NCI-H2196 (cell line): ENCODE measurements around the gene ZNF354C.

Experiments used
- DNase-seq: peaks from one replicate; lab custom pipeline; 2025; ENCODE audit not compliant: unreplicated experiment; lab: John Stamatoyannopoulos, UW

ZNF354C gene

DNA sequence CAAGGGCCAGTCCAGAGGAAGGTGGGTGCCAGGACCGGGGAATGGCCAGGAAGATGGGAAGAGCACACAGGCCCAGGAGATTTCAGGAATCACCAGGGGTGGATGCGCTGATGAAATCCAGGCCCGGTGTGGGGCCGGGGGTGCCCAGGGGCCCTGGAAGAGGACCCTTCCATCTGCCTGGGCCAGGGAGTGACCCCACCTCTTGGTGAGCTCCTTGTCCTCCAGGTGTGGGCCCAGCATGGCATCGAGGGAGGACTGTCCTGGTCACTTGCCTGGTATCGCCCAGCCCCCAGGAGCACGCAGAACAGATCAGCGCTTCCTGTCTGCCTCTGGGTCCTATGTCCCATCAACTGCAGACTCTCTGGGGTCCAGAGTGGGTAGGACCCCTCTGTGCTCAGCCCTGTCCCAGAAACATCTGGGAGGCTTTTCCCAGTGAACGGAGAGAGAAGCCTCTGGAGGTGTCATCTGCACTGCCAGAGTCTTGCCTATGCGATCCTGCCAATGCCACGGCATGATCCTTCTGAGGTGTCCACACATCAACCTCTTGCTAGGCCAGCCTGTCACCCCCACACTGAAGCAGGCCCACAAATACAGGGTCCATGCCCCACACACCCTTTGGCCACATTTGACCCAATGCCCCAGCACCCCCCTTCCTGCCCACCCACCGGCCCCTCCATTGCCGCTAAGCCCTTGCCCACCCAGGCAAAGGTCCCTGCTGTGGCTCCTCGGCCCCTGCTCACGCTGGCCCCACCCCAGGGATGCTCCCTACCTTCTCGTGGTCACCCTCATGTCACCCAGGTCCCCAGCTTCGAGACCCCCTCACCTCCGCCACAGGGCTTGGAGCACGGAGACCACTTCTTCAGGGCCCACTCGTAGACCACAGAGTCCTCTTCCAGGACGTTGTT, 67.2 kb downstream of the ZNF354C start:
- no peak for DNase-seq

DNA sequence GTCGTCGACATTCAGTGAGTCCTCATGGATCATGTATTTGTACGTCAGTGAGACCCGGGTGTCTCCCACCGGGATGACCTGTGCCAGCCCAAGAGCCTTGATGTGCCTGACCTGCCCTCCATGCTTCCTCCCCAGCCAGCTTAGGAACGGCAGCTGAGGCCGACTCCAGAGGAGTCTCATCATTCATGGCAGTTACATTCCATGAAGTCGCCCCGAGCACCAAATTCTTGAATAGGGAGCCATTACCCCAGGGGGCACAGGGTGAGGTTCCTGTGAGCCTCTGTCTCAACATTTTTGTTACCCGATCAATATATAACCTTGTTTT, 67.8 kb downstream of the ZNF354C start:
- DNase-seq, result no peak

DNA sequence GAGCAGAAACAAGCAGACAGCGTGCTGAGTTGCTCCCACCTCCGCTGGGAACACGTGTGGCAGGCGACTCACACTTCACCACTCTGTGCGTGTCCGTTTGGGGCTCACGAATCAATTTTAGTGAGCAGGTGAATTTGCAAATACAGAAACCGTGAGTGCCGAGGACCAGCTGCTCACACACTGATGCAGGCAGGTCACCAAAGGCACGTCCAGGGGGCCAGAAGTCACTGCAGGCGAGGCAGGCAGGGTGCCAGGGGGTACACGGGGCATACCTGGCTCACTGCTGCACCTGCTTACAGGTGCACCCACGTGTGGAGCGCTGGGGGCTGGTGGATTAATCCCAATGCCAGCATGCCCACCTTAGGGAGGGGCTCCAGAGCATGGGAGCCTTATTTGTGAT, 68.8 kb downstream of the ZNF354C start:
- no peak for DNase-seq

DNA sequence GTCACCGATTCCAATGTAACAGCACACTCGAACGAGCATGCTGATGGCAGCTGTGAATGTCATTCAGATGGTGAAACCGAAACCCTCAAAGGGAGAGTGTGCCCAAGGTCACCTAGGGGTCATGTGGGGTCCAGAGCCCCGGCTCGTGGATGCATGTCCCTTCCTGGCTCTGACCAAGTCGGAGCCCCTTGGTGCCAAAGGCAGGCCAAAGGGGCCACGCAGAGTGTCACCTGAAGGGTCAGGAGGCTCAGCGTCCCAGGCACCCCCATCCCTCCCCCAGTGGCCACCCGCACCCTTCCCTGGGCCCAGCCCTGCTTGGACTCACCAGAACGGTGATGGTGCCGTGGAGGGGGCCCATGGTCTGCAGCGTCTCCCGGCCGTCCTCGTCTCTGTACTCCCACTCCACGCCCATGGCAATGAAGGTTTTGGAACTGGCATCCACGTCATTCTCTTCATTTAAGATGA, 69.5 kb downstream of the ZNF354C start:
- no peak for DNase-seq

DNA sequence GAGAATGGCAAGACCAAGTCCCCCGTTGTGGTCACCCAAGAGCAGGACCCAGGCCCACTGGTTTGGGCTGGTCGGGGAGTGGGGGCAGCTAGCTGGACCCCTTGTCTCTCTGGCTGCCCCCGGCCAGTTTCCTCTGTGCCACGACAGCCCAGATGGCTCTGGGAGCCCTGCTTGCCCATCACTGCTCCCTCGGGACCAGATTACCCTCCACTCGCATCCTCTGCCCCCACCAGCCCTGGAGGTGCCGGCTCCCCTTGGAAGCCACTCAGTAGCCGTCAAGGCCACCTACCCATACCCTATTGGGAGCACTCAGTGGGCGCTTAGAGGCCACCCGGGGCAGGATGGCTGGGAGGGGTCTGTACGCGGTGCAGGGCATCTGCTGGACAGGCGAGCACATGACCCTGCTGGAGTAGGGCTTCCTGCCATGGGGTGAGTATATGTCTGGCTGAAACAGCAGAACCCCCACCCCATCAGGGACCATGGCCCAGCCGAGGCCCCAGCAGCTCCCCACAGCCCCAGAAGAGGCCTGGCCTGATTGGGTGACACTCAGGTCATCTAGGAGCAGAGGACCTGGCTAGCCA, 70.0 kb downstream of the ZNF354C start:
- no peak for DNase-seq

DNA sequence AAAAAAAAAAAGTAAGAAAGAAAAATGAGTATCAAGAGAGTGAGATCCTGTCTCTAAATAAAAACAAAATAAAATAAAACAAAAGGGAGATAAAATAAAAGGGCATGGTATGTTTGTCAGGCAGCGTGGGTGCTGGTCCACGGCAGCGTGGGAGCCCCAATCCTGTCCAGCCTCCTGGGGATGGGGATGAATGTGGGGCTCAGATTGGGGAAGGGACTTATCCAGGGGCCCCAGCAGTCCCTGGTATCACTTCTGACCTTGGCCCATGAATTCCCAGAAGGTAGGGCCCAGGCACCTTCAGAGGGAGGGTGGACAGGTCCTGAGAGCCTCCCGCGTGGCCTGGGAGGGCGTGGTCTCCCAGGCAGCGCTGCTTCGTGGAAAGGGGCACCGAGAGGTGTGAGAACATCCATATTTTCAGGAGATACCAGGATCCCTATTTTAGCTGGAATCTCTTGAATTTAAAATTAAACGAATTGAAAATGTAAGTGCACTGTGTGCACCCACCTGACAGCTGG, 71.2 kb downstream of the ZNF354C start:
- DNase-seq, result no peak

DNA sequence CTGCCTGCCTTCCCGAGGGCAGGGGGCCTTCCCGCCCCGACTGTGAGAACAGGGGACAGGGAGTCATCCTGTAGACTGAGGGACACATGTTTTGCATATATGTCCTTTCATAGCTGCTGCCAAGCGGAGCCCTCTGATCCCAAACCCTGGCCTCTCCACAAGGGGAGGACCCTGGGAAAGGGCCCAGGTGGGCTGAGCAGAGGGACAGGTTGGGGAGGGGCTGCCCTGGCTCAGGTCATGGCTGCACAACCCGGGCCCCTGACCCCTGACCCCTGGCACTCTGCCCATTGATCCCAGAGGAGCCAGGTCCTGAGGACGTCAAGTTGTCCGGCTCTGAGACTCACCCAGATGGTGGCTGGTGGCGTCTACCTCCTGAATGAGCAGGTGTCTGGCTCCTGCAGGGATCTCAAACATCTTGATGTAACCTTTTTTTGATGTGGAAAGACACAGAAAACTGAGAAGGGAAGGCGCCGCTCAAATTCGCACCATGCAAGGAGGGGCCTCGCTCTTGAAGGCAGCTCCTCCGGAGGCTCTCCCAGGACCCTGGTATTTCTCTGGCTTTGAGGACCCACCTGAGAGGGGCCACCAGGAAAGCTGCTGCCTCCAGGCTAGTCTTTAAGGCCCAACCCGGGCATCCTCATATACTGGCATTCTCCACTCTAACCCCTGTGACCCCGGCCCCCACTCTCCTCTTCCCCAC, 71.9 kb downstream of the ZNF354C start:
- no peak for DNase-seq

DNA sequence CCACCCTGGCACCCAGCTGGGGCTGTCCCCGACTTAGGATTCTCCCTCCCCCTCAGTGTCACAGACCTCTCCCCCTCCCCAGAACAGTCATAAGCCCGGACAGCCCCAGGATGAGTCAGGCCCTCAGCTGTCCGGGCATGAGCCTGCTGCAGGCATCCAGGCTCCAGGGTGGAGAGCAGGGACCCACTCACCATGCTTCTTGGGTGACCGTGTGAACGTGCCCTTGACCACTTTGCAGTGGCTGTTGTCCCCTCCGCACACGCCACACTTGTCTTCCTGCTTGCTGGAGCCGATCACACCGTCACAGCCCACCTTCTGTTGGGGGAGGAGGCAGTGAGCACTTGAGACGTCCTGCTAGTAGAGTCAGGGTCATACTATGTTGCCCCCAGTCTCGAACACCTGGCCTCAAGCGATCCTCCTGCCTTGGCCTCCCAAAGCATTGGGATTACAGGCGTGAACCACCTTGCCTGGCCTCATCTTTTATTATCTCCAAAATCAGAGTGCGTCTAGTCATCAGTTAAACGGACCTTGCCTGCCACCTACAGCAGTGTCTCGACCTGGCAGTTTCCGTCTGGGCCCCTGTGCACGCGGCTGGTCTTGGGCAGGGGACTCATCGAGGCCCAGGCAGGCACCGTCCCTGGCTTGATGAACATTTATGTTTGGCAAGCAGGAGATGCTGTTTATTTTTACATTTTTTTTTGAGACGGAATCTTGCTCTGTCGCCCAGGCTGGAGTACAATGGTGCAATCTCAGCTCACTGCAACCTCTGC, 72.6 kb downstream of the ZNF354C start:
- no peak for DNase-seq
